Ascending aorta (tissue), 2 donors: Measurements from ENCODE around the gene DGKI. TPM values are rescaled to one million over a fixed set of nuclear protein-coding genes. Genes with fewer than 3 reads are reported as not detected.

Experiments
- DNase-seq, 2 donors: peaks; one replicate each; pipeline ENCODE4 v3.0.0-alpha.2; 2019; ENCODE audit warnings: low spot score in 2 of 2
- H3K27ac ChIP-seq, 2 donors: fragments of 200-600 bp; sonication (generic); one replicate each; pipeline ENCODE4 v1.5.1; 2016 to 2017; ENCODE audit warnings: mild to moderate bottlenecking in 1 of 2
- H3K27me3 ChIP-seq: fragments of 200-600 bp; sonication (generic); one replicate; pipeline ENCODE4 v1.5.1; 2017
- H3K36me3 ChIP-seq, 2 donors: fragments of 200-600 bp; sonication (generic); one replicate each; pipeline ENCODE4 v1.5.1; 2016
- H3K4me1 ChIP-seq, 2 donors: fragments of 200-600 bp; sonication (generic); one replicate each; pipeline ENCODE4 v1.5.1; 2016 to 2017; ENCODE audit warnings: mild to moderate bottlenecking in 1 of 2
- H3K4me3 ChIP-seq, 2 donors: fragments of 200-600 bp; sonication (generic); one replicate each; pipeline ENCODE4 v1.5.1; 2016 to 2017; ENCODE audit warnings: mild to moderate bottlenecking in 1 of 2
- H3K9me3 ChIP-seq, 2 donors: fragments of 200-600 bp; sonication (generic); one replicate each; pipeline ENCODE4 v1.5.1; 2016
- intact Hi-C: fragments of 100-400 bp; cut with DNase I; formaldehyde crosslinking; loops from one replicate; pipeline ENCODE4 v1.15.1; 2023
- total RNA-seq: library from RNA; depleted of rRNA; stranded (reverse); fragments of >200 nt; gene quantifications from one replicate; pipeline ENCODE4 v1.1.0, GENCODE V29; 2016
- TF ChIP-seq, protein P1 (sequence below), 3 experiments: fragments of 200-600 bp in 2 of 3; fragments of 450-650 bp in 1 of 3; sonication (generic) in 2 of 3; IDR thresholded peaks; one replicate each; pipeline ENCODE4 v1.5.1; 2016 to 2019; ENCODE audit warnings: antibody characterized with exemption in 3 of 3, mild to moderate bottlenecking in 1 of 3, moderate library complexity in 1 of 3

Gene DGKI
- total RNA-seq, 1 donor from 2014 or later: 13.4 TPM

GRCh38 chr7:137363683-137364082, 483.1 kb downstream of the DGKI start:
- TF ChIP-seq, protein P1, sequence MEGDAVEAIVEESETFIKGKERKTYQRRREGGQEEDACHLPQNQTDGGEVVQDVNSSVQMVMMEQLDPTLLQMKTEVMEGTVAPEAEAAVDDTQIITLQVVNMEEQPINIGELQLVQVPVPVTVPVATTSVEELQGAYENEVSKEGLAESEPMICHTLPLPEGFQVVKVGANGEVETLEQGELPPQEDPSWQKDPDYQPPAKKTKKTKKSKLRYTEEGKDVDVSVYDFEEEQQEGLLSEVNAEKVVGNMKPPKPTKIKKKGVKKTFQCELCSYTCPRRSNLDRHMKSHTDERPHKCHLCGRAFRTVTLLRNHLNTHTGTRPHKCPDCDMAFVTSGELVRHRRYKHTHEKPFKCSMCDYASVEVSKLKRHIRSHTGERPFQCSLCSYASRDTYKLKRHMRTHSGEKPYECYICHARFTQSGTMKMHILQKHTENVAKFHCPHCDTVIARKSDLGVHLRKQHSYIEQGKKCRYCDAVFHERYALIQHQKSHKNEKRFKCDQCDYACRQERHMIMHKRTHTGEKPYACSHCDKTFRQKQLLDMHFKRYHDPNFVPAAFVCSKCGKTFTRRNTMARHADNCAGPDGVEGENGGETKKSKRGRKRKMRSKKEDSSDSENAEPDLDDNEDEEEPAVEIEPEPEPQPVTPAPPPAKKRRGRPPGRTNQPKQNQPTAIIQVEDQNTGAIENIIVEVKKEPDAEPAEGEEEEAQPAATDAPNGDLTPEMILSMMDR (IDR thresholded peaks at IDR 0.05): no peak
- Histone ChIP-seq H3K27me3 (no peaks in the 10 kb centered on the region), H3K9me3 (peaks cover 0 to 3% of the 10 kb centered on the region in 2 donors), H3K4me3 (no peak overlapping the region), H3K27ac (no peak overlapping the region), H3K4me1 (no peaks in the 10 kb centered on the region), H3K36me3 (no peaks in the 10 kb centered on the region)
- DNase-seq: no peak
- intact Hi-C loops: no loop called here

DNA sequence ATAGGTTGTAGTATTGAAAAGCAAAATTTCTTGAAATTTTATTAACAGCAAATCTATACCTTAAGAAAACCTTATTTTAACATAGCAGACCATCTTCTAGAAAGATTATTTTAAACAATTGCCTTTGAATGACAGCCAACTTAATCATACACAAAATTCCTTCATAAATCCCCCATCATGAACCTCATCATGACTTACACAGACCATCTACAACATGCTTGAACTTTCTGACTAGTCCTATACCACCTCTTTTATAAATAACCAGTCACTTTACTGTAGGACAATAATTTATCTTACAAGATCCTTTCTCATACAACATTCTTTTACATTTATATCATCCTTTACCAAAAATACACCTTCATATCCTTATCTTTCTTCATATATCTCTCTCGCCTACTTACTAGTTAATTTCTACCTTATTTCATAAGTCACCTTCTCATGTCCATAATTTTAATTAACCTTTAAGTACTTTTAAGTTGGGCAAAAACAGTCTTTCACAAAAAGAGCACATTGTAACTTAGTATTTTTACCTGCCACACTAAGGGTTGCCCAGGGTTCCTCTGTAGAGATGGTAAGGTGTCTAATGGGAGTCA, 486.6 kb downstream of the DGKI start:
- DNase-seq: no peak

DNA sequence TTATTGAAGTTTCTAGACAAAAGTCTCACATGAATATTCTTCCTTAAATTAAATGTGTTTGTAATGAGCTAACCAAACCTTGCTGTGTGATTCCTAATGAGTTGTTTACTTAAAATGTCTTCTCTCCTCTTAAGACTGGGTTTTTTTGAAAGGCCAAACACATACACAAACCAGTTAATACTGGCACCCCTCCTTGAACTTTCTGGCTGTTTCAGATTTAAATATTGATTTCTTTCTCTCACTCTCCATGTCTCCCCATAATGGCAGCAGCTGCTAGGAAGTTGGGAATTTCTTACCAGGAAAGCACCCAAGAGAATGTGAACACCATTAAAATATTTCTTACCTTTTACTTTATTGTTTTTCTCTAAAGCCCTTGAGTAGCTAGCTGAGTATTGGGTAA, 491.8 kb downstream of the DGKI start:
- Histone ChIP-seq H3K9me3 (peaks cover 0 to 3% of the 10 kb centered on the region in 2 donors), H3K27ac (no peak overlapping the region)
- intact Hi-C loops: no loop called here

More for the DNA sequence above, 486.6 kb downstream of the DGKI start:
- Histone ChIP-seq H3K9me3 (peaks cover 0 to 3% of the 10 kb centered on the region in 2 donors), H3K27ac (no peak overlapping the region), H3K36me3 (no peaks in the 10 kb centered on the region), H3K27me3 (no peaks in the 10 kb centered on the region), H3K4me1 (no peaks in the 10 kb centered on the region), H3K4me3 (no peak overlapping the region)
- intact Hi-C loops: no loop called here
- TF ChIP-seq, protein P1 (IDR thresholded peaks at IDR 0.05): no peak

GRCh38 chr7:137354396-137354795, 492.4 kb downstream of the DGKI start:
- TF ChIP-seq, protein P1 (IDR thresholded peaks at IDR 0.05): no peak

More for the DNA sequence above, 491.8 kb downstream of the DGKI start:
- Histone ChIP-seq H3K4me3 (no peak overlapping the region), H3K4me1 (no peaks in the 10 kb centered on the region), H3K36me3 (no peaks in the 10 kb centered on the region), H3K27me3 (no peaks in the 10 kb centered on the region)
- no peak for DNase-seq
- TF ChIP-seq, protein P1 (IDR thresholded peaks at IDR 0.05): no peak

GRCh38 chr7:137351941-137352340, 494.8 kb downstream of the DGKI start:
- TF ChIP-seq, protein P1 (IDR thresholded peaks at IDR 0.05): no peak
- Histone ChIP-seq H3K27ac (no peak overlapping the region), H3K27me3 (no peaks in the 10 kb centered on the region), H3K4me1 (no peaks in the 10 kb centered on the region), H3K4me3 (no peak overlapping the region), H3K9me3 (no peaks in the 10 kb centered on the region), H3K36me3 (no peaks in the 10 kb centered on the region)
- intact Hi-C loops: no loop called here
- DNase-seq: no peak

More at GRCh38 chr7:137354396-137354795, 492.4 kb downstream of the DGKI start:
- Histone ChIP-seq H3K36me3 (no peaks in the 10 kb centered on the region), H3K9me3 (peaks cover 0 to 3% of the 10 kb centered on the region in 2 donors), H3K4me1 (no peaks in the 10 kb centered on the region), H3K27me3 (no peaks in the 10 kb centered on the region), H3K27ac (no peak overlapping the region), H3K4me3 (no peak overlapping the region)
- intact Hi-C loops: no loop called here
- DNase-seq: no peak
